PC-3 (cell line): Measurements from ENCODE around the gene SCUBE3. TPM values are rescaled to one million over a fixed set of nuclear protein-coding genes. Genes with fewer than 3 reads are reported as not detected.

Experiments
- ATAC-seq: fragments of 200-7000 bp; cut with Tn5 transposase; 2 replicates; pipeline ENCODE4 v1.9.1; 2020; ENCODE audit warnings: mild to moderate bottlenecking, moderate library complexity
- BruUV-seq: library from RNA; stranded (reverse); fragments of 400-500 nt; replicated peaks from 2 replicates; lab custom pipeline; 2021; lab: Mats Ljungman, UMichigan
- CTCF ChIA-PET: fragments of 300-600 bp; sonication (Branson Sonifier 250); formaldehyde crosslinking; loops from one replicate; lab custom pipeline; 2022; ENCODE audit warnings: antibody characterized with exemption; lab: Charles Lee
- POLR2A ChIA-PET: fragments of 300-600 bp; sonication (Branson Sonifier 250); formaldehyde crosslinking; loops from one replicate; lab custom pipeline; 2022; ENCODE audit warnings: antibody characterized with exemption; ENCODE audit not compliant: unreplicated experiment; lab: Charles Lee
- DNase-seq: peaks from one replicate; pipeline ENCODE4 v3.0.0-alpha.2; 2015
- H2AFZ ChIP-seq: fragments of 300-600 bp; sonication (generic); 2 replicates; pipeline ENCODE4 v1.6.0; 2016; ENCODE audit warnings: antibody characterized with exemption, low read length
- H3F3A ChIP-seq: fragments of 300-600 bp; sonication (generic); one replicate; pipeline ENCODE4 v1.6.0; 2017; ENCODE audit warnings: antibody characterized with exemption, low read length, control low read depth, mild to moderate bottlenecking; ENCODE audit not compliant: unreplicated experiment
- H3K27ac ChIP-seq: fragments of 300-600 bp; sonication (generic); 2 replicates; pipeline ENCODE4 v1.5.1; 2016; ENCODE audit warnings: mild to moderate bottlenecking, low read length
- H3K27me3 ChIP-seq: fragments of 300-600 bp; sonication (generic); 2 replicates; pipeline ENCODE4 v1.6.1; 2016; ENCODE audit warnings: low read length, mixed read lengths
- H3K36me3 ChIP-seq: fragments of 300-600 bp; sonication (generic); 2 replicates; pipeline ENCODE4 v1.6.1; 2016; ENCODE audit warnings: low read depth, mixed run types, low read length, mixed read lengths
- H3K4me1 ChIP-seq: fragments of 300-600 bp; sonication (generic); 2 replicates; pipeline ENCODE4 v1.5.1; 2016; ENCODE audit warnings: low read length; ENCODE audit not compliant: insufficient read depth
- H3K4me2 ChIP-seq: fragments of 300-600 bp; sonication (generic); 2 replicates; pipeline ENCODE4 v1.6.0; 2016; ENCODE audit warnings: low read length
- H3K4me3 ChIP-seq: fragments of 300-600 bp; sonication (generic); 2 replicates; pipeline ENCODE4 v1.5.1; 2016; ENCODE audit warnings: mild to moderate bottlenecking, low read length, mixed read lengths
- H3K79me2 ChIP-seq: fragments of 300-600 bp; sonication (generic); 2 replicates; pipeline ENCODE4 v1.6.1; 2017; ENCODE audit warnings: low read length, mixed read lengths
- H3K9ac ChIP-seq: fragments of 300-600 bp; sonication (generic); 2 replicates; pipeline ENCODE4 v1.6.0; 2016; ENCODE audit warnings: mild to moderate bottlenecking, low read length
- H3K9me2 ChIP-seq: fragments of 300-600 bp; sonication (generic); replicated peaks from 2 replicates; pipeline ENCODE4 v1.6.1; 2016; ENCODE audit warnings: mixed run types, low read length, mixed read lengths
- H3K9me3 ChIP-seq: fragments of 300-600 bp; sonication (generic); 2 replicates; pipeline ENCODE4 v1.6.1; 2016; ENCODE audit warnings: low read length, mixed read lengths
- H4K20me1 ChIP-seq: fragments of 300-600 bp; sonication (generic); 2 replicates; pipeline ENCODE4 v1.6.1; 2016; ENCODE audit warnings: low read length, mixed read lengths
- EZH2 ChIP-seq: fragments of 300-600 bp; sonication (generic); IDR thresholded peaks from one replicate; pipeline ENCODE4 v1.6.1; 2017; ENCODE audit warnings: antibody characterized with exemption, mild to moderate bottlenecking, low read length; ENCODE audit not compliant: unreplicated experiment
- EZH2phosphoT487 ChIP-seq: fragments of 300-600 bp; sonication (generic); IDR thresholded peaks from 2 replicates; pipeline ENCODE4 v1.6.1; 2018; ENCODE audit warnings: mild to moderate bottlenecking, antibody characterized with exemption, low read length, borderline replicate concordance
- intact Hi-C: fragments of 100-400 bp; cut with micrococcal nuclease; formaldehyde crosslinking; loops from 2 replicates; pipeline ENCODE4 v1.9.0; 2023
- total RNA-seq: library from RNA; depleted of rRNA; stranded (reverse); fragments of >200 nt; gene quantifications from 2 replicates; pipeline ENCODE4 v1.2.3, GENCODE V29; 2014
- TF ChIP-seq, protein P1 (sequence below): fragments of 300-600 bp; sonication (generic); conservative IDR thresholded peaks from 2 replicates; pipeline ENCODE4 v1.5.1; 2017; ENCODE audit warnings: antibody characterized with exemption, low read depth, mild to moderate bottlenecking, low read length

Gene SCUBE3
- total RNA-seq, 1 experiment from 2014 or later, result 1.5 TPM

GRCh38 chr6:35238843-35239289 is 25.1 kb downstream of the SCUBE3 start:
- Histone ChIP-seq H3K9ac (no peak overlapping the region), H4K20me1 (no peaks in the 10 kb centered on the region)
- no peak for ATAC-seq

DNA sequence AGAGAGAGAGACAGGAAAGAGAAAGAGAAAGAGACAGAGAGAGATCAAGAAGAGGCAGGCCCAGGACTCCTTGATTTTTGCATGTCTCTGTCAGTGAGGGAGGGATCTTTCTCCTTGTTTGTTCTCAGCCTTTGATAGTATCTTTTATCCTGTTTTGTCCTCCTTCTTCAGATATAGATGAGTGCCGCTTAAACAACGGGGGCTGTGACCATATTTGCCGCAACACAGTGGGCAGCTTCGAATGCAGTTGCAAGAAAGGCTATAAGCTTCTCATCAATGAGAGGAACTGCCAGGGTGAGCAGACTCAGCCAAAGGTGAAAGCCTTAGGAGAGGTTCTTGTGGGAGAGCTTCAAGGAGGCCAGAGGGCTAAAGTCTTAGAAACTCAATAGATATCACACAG is 25.8 kb downstream of the SCUBE3 start:
- intact Hi-C loops, result no loop called here
- ATAC-seq (no peak), DNase-seq (no peak)
- no peak for TF ChIP-seq EZH2
- no peak for TF ChIP-seq EZH2phosphoT487
- TF ChIP-seq, protein P1, sequence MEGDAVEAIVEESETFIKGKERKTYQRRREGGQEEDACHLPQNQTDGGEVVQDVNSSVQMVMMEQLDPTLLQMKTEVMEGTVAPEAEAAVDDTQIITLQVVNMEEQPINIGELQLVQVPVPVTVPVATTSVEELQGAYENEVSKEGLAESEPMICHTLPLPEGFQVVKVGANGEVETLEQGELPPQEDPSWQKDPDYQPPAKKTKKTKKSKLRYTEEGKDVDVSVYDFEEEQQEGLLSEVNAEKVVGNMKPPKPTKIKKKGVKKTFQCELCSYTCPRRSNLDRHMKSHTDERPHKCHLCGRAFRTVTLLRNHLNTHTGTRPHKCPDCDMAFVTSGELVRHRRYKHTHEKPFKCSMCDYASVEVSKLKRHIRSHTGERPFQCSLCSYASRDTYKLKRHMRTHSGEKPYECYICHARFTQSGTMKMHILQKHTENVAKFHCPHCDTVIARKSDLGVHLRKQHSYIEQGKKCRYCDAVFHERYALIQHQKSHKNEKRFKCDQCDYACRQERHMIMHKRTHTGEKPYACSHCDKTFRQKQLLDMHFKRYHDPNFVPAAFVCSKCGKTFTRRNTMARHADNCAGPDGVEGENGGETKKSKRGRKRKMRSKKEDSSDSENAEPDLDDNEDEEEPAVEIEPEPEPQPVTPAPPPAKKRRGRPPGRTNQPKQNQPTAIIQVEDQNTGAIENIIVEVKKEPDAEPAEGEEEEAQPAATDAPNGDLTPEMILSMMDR, result no peak
- Histone ChIP-seq H3F3A (no peaks in the 10 kb centered on the region), H3K9me3 (0 out of 2 replicates have a peak, but pooled peaks cover 7% of the 10 kb centered on the region), H3K4me1 (no peaks in the 10 kb centered on the region; the same call in 1 of the 2 replicates), H2AFZ (no peak overlapping the region), H3K4me3 (no peak overlapping the region), H3K9me2 (no peaks in the 10 kb centered on the region), H3K4me2 (no peak overlapping the region), H4K20me1 (no peaks in the 10 kb centered on the region), H3K9ac (no peak overlapping the region), H3K36me3 (no peaks in the 10 kb centered on the region; the same call in 1 of the 2 replicates), H3K79me2 (no peaks in the 10 kb centered on the region), H3K27ac (no peak overlapping the region), H3K27me3 (no peaks in the 10 kb centered on the region)
- POLR2A ChIA-PET, result no interaction called here
- BruUV-seq, result no TSS peak
- CTCF ChIA-PET, result interaction anchor here (3.0 kb wide), 1 partner anchor 92 kb away, joined by 16 read pairs; no protein-coding TSS in a partner anchor

More at GRCh38 chr6:35238843-35239289, 25.1 kb downstream of the SCUBE3 start:
- Histone ChIP-seq H3K4me1 (no peaks in the 10 kb centered on the region; the same call in 1 of the 2 replicates), H3K27me3 (no peaks in the 10 kb centered on the region), H3K79me2 (no peaks in the 10 kb centered on the region), H3F3A (no peaks in the 10 kb centered on the region), H3K9me3 (peaks cover 8% of the 10 kb centered on the region; the same call in 1 of the 2 replicates), H3K27ac (no peak overlapping the region), H3K36me3 (no peaks in the 10 kb centered on the region; the same call in 1 of the 2 replicates), H3K4me2 (no peak overlapping the region), H2AFZ (no peak overlapping the region), H3K4me3 (no peak overlapping the region), H3K9me2 (no peaks in the 10 kb centered on the region)
- intact Hi-C loops, result no loop called here
- POLR2A ChIA-PET, result no interaction called here
- no peak for DNase-seq
- TF ChIP-seq EZH2 (no peak), EZH2phosphoT487 (no peak)
- TF ChIP-seq, protein P1, result no peak
- CTCF ChIA-PET, result no interaction called here
- BruUV-seq, result no TSS peak
